Liver (tissue), 9 donors: Measurements from ENCODE around the gene COLEC12. TPM values are rescaled to one million over a fixed set of nuclear protein-coding genes. Genes with fewer than 3 reads are reported as not detected.

ENCODE experiments used
- DNase-seq: peaks from one replicate; pipeline ENCODE4 v3.0.0-alpha.2; 2017; ENCODE audit warnings: low spot score
- H3K27ac ChIP-seq, 2 donors: one replicate each; pipeline ENCODE4 v1.7.0; 2013; ENCODE audit warnings: inconsistent platforms in 2 of 2, low read length in 2 of 2, control low read depth in 1 of 2, low read depth in 1 of 2, mild to moderate bottlenecking in 1 of 2
- H3K27me3 ChIP-seq, 4 donors: one replicate each; pipeline versions ENCODE4 v1.6.1 to v1.7.0; 2013; ENCODE audit warnings: low read length in 3 of 4, inconsistent platforms in 1 of 4, mild to moderate bottlenecking in 1 of 4, moderate library complexity in 1 of 4; ENCODE audit not compliant: control insufficient read depth in 4 of 4, insufficient read depth in 4 of 4
- H3K36me3 ChIP-seq, 4 donors: one replicate each; pipeline versions ENCODE4 v1.6.1 to v1.7.0; 2013; ENCODE audit warnings: low read length in 3 of 4, mild to moderate bottlenecking in 3 of 4, low read depth in 1 of 4, moderate library complexity in 1 of 4; ENCODE audit not compliant: control insufficient read depth in 4 of 4, insufficient read depth in 3 of 4
- H3K4me1 ChIP-seq, 4 donors: one replicate each; pipeline versions ENCODE4 v1.6.1 to v1.7.0; 2013; ENCODE audit warnings: low read length in 3 of 4, mild to moderate bottlenecking in 3 of 4, moderate library complexity in 1 of 4; ENCODE audit not compliant: control insufficient read depth in 4 of 4, insufficient read depth in 4 of 4
- H3K4me3 ChIP-seq, 3 donors: one replicate each; pipeline versions ENCODE4 v1.6.1 to v1.7.0; 2013; ENCODE audit warnings: low read length in 3 of 3, control low read depth in 1 of 3, low read depth in 1 of 3, mild to moderate bottlenecking in 1 of 3
- H3K9ac ChIP-seq, 2 donors: one replicate each; pipeline ENCODE4 v1.7.0; 2013; ENCODE audit warnings: low read length in 2 of 2, mild to moderate bottlenecking in 2 of 2, moderate library complexity in 2 of 2, control low read depth in 1 of 2, low read depth in 1 of 2
- H3K9me3 ChIP-seq, 4 donors: one replicate each; pipeline versions ENCODE4 v1.6.1 to v1.7.0; 2013; ENCODE audit warnings: low read length in 3 of 4; ENCODE audit not compliant: control insufficient read depth in 4 of 4
- HNF4A ChIP-seq, 2 donors: conservative IDR thresholded peaks; 2 replicates each; pipeline ENCODE4 v1.6.1; 2016; ENCODE audit warnings: antibody characterized with exemption in 2 of 2, mild to moderate bottlenecking in 2 of 2
- RAD21 ChIP-seq, 2 donors: IDR thresholded peaks; 2 replicates each; pipeline ENCODE4 v1.6.1; 2016; ENCODE audit warnings: antibody characterized with exemption in 2 of 2, mild to moderate bottlenecking in 2 of 2
- REST ChIP-seq: IDR thresholded peaks from 2 replicates; pipeline ENCODE4 v1.6.1; 2016; ENCODE audit warnings: antibody characterized with exemption, mild to moderate bottlenecking
- TAF1 ChIP-seq: conservative IDR thresholded peaks from 2 replicates; pipeline ENCODE4 v1.6.1; 2016; ENCODE audit warnings: antibody characterized with exemption, mild to moderate bottlenecking
- YY1 ChIP-seq: IDR thresholded peaks from 2 replicates; pipeline ENCODE4 v1.6.1; 2016; ENCODE audit warnings: antibody characterized with exemption, mild to moderate bottlenecking
- ZBTB33 ChIP-seq: IDR thresholded peaks from 2 replicates; pipeline ENCODE4 v1.6.1; 2016; ENCODE audit warnings: antibody characterized with exemption
- WGBS: extraction: QIAGEN DNeasy Blood & Tissue Kit; methylation state at CpG from one replicate; pipeline ENCODE4 v1.1.7; 2013; 5-methylcytosine and 5-hydroxymethylcytosine counted together
- polyA plus RNA-seq, 2 donors: library from polyadenylated mRNA; stranded (reverse) in 1 of 2; unstranded in 1 of 2; fragments of 200-250 nt in 1 of 2; fragments of >200 nt in 1 of 2; fragmentation: Nextera tagmentation in 1 of 2; extraction: Ambion mirVana in 1 of 2; gene quantifications; one replicate each; pipeline versions ENCODE4 v1.2.1 to v1.2.3, GENCODE V29; 2013 to 2015
- total RNA-seq, 2 donors: library from RNA; depleted of rRNA; stranded (reverse); fragments of >200 nt; gene quantifications; one replicate each; pipeline ENCODE4 v1.2.3, GENCODE V29; 2014
- donor health status: healthy.
- donor health status: healthy.
- donor health status: healthy.
- donor health status: healthy.
- donor health status: healthy.

Gene COLEC12
- total and polyA plus RNA-seq, 4 donors: 0.03 to 1.6 (median 0.28) TPM

DNA sequence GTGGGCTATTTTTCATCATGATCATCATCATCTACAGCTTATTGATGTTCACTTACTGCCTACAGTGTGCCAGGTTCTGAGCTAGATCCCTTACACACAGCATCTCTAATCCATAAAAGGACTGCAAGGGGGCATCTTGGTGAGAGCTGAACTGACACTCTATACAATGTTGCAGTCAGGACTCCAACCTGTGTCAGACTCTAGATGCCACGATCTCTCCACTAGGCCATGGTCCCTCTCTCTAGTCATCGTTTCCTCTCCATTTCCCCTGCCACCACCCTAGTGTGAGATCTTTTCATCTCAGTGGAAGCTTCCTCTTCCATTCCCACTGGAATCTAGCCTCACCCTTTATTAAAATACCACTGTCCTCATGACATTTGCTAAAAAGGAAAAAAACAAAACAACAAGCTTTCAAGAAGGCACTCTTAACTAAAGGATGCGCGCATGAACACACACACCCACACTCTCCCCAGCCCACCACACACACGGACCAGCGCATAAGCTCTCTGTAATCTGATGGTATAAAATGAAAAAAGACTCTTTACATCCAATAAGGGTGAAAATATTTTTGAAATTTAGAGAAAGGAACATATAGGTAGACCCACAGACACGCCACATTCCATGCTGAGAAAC lies 139.3 kb downstream of the COLEC12 start:
- Histone ChIP-seq H3K27me3 (peaks cover 0 to 4% (median 0%) of the 10 kb centered on the region in 4 donors), H3K27ac (no peak overlapping the region), H3K4me1 (no peaks in the 10 kb centered on the region), H3K4me3 (no peak overlapping the region), H3K9ac (no peak overlapping the region), H3K36me3 (no peaks in the 10 kb centered on the region), H3K9me3 (no peaks in the 10 kb centered on the region)
- no peak for DNase-seq
- TF ChIP-seq YY1 (no peak), TAF1 (no peak), RAD21 (IDR thresholded peaks at IDR 0.05) (no peak), HNF4A (conservative IDR thresholded peaks at IDR 0.05) (no peak)
- WGBS: 93% methylated on average over 7 of the region's 7 CpGs

DNA sequence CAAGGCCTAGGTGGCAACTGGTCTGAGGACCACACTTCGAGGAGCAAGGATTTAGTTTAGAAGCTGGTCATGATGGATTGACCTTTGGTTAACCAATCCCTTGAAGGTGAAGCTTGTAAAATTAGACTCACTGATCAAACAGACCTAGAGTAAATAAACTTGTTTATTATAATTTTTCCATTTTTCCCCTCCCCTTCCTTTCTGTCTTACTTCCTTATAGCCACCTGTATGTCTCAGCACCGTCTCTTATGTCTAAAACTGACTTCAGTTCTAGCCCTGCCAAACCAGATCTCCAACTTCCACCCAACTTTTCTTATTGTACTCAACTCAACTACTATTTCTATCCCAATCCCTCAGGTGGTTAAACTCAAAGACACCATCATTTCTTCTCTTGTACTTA lies 139.8 kb downstream of the COLEC12 start:
- DNase-seq: no peak
- TF ChIP-seq RAD21 (IDR thresholded peaks at IDR 0.05) (no peak), TAF1 (no peak), ZBTB33 (no peak)
- H3K9me3 ChIP-seq: no peaks in the 10 kb centered on the region
- no peaks in the 10 kb centered on the region for H3K36me3 ChIP-seq
- no peak overlapping the region for H3K9ac ChIP-seq
- H3K4me1 ChIP-seq: no peaks in the 10 kb centered on the region
- no peak overlapping the region for H3K27ac ChIP-seq
- WGBS: 81% methylated on average over 2 of the region's 2 CpGs
- H3K4me3 ChIP-seq: no peak overlapping the region
- peaks cover 0 to 8% (median 0%) of the 10 kb centered on the region in 4 donors for H3K27me3 ChIP-seq

- 67% methylated on average over 2 of the region's 2 CpGs for WGBS
- H3K4me1 ChIP-seq: no peaks in the 10 kb centered on the region
- H3K27ac ChIP-seq: no peak overlapping the region
- no peak overlapping the region for H3K4me3 ChIP-seq
- DNase-seq: no peak
- H3K36me3 ChIP-seq: no peaks in the 10 kb centered on the region
- peaks cover 0 to 8% (median 0%) of the 10 kb centered on the region in 4 donors for H3K27me3 ChIP-seq
- TF ChIP-seq HNF4A (conservative IDR thresholded peaks at IDR 0.05) (no peak), REST (no peak), YY1 (no peak), ZBTB33 (no peak)
- no peaks in the 10 kb centered on the region for H3K9me3 ChIP-seq
- H3K9ac ChIP-seq: no peak overlapping the region
Observed at GRCh38 chr18:356778-357177, 143.7 kb downstream of the COLEC12 start.
